Progenitor cell of endocrine pancreas (in vitro differentiated cells): ENCODE measurements around the gene SYT5. TPM values are rescaled to one million over a fixed set of nuclear protein-coding genes. Genes with fewer than 3 reads are reported as not detected.

Experiments
- DNase-seq: peaks from one replicate; pipeline ENCODE4 v3.0.0; 2021; ENCODE audit warnings: low spot score; ENCODE audit not compliant: unreplicated experiment
- H3K27ac Mint-ChIP-seq: 2 replicates; pipeline ENCODE4 v1.8.0; 2021; ENCODE audit warnings: mild to moderate bottlenecking, moderate library complexity, mixed read lengths
- H3K27me3 Mint-ChIP-seq: 2 replicates; pipeline ENCODE4 v1.8.0; 2021; ENCODE audit warnings: mixed read lengths
- H3K36me3 Mint-ChIP-seq: 2 replicates; pipeline ENCODE4 v1.8.0; 2022; ENCODE audit warnings: mixed read lengths; ENCODE audit not compliant: insufficient read depth
- H3K4me1 Mint-ChIP-seq: 2 replicates; pipeline ENCODE4 v1.8.0; 2021; ENCODE audit warnings: low read depth, mixed read lengths
- H3K4me3 Mint-ChIP-seq: 2 replicates; pipeline ENCODE4 v1.8.0; 2021; ENCODE audit warnings: low read depth, mild to moderate bottlenecking, moderate library complexity, mixed read lengths
- H3K9me3 Mint-ChIP-seq: 2 replicates; pipeline ENCODE4 v1.8.0; 2021; ENCODE audit warnings: low read depth, mixed read lengths
- CTCF ChIP-seq: fragments of 200-600 bp; sonication (generic); IDR thresholded peaks from one replicate; pipeline ENCODE4 v1.5.0; 2021; ENCODE audit warnings: antibody characterized with exemption, mild to moderate bottlenecking; ENCODE audit not compliant: unreplicated experiment
- total RNA-seq: library from RNA; stranded (reverse); gene quantifications from 2 replicates; pipeline ENCODE4 v1.2.1, GENCODE V29; 2021

Gene SYT5
- total RNA-seq, 1 donor from 2014 or later, result 4.8 TPM

- H3K27me3 Mint-ChIP-seq, result peaks cover 56% of the 10 kb centered on the region
- no peak for DNase-seq
- no peaks in the 10 kb centered on the region for H3K9me3 Mint-ChIP-seq
- TF ChIP-seq CTCF, result no peak
- no peak overlapping the region for H3K27ac Mint-ChIP-seq
- H3K36me3 Mint-ChIP-seq, result no peaks in the 10 kb centered on the region
- H3K4me1 Mint-ChIP-seq, result no peaks in the 10 kb centered on the region
- H3K4me3 Mint-ChIP-seq, result no peak overlapping the region
These were observed 9.3 kb upstream of the SYT5 start for GRCh38 chr19:55189403-55189835.

- Mint-ChIP-seq H3K36me3 (no peaks in the 10 kb centered on the region), H3K4me1 (no peaks in the 10 kb centered on the region), H3K9me3 (no peaks in the 10 kb centered on the region), H3K27me3 (peaks cover 55% of the 10 kb centered on the region), H3K27ac (no peak overlapping the region), H3K4me3 (no peak overlapping the region)
- no peak for DNase-seq
- no peak for TF ChIP-seq CTCF
These were observed 8.5 kb upstream of the SYT5 start for GRCh38 chr19:55188625-55189024.

- Mint-ChIP-seq H3K4me3 (no peak overlapping the region), H3K27ac (no peak overlapping the region), H3K27me3 (peaks cover 59% of the 10 kb centered on the region)
These were observed 6.0 kb upstream of the SYT5 start for GRCh38 chr19:55186080-55186479.

GRCh38 chr19:55181740-55182139, 1.7 kb upstream of the SYT5 start:
- Mint-ChIP-seq H3K4me3 (no peak overlapping the region), H3K27me3 (peaks cover 76% of the 10 kb centered on the region)
- no peak for TF ChIP-seq CTCF

More at GRCh38 chr19:55186080-55186479, 6.0 kb upstream of the SYT5 start:
- no peak for TF ChIP-seq CTCF
- DNase-seq, result no peak
- no peaks in the 10 kb centered on the region for H3K4me1 Mint-ChIP-seq
- no peaks in the 10 kb centered on the region for H3K36me3 Mint-ChIP-seq
- H3K9me3 Mint-ChIP-seq, result no peaks in the 10 kb centered on the region

GRCh38 chr19:55178781-55179599, 1.1 kb downstream of the SYT5 start:
- Mint-ChIP-seq H3K36me3 (no peaks in the 10 kb centered on the region), H3K4me3 (peak overlapping the region; percentile 72), H3K9me3 (no peaks in the 10 kb centered on the region), H3K4me1 (peaks cover 2% of the 10 kb centered on the region), H3K27me3 (peaks cover 82% of the 10 kb centered on the region), H3K27ac (no peak overlapping the region)
- no peak for TF ChIP-seq CTCF
- peak; percentile 74 for DNase-seq

More at GRCh38 chr19:55181740-55182139, 1.7 kb upstream of the SYT5 start:
- DNase-seq, result no peak
- Mint-ChIP-seq H3K4me1 (peaks cover 2% of the 10 kb centered on the region), H3K27ac (no peak overlapping the region), H3K36me3 (no peaks in the 10 kb centered on the region), H3K9me3 (no peaks in the 10 kb centered on the region)
